Measurements from ENCODE around the gene FOXO3.

DNA sequence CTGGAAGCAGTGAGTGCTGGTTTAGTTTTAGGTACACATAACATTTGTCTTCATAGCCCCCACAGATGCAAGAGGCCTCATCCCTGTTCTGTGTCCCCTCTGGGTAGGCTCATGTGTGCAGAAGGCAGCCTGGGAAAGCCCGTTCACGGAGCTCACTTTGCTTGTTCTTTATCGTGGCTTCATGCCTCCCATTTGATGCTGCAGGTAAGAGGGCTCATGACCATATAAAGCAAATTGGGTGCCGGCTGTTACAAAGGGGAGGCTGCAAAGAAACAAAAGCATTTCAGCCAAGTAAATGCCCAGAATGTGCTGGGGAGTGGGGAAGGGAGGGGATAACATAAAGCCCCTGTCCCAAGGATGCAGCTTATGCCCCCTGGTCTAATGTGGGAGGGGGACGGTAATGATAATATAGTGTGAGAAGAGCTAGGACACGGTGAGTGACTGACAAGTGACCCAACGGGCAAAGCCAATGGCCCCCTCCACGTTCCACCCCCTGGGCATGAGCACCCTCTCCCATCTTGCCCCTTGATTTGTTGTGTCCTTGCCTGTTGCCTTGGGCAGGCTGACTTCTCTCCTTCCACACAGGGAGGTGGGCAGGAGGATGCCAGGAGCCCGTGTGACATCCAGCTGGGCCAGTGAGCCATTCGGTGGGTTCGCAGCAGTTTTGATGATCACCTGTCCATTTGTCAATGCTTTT, 138.0 kb downstream of the FOXO3 start:
- TF ChIP-seq, protein P1, sequence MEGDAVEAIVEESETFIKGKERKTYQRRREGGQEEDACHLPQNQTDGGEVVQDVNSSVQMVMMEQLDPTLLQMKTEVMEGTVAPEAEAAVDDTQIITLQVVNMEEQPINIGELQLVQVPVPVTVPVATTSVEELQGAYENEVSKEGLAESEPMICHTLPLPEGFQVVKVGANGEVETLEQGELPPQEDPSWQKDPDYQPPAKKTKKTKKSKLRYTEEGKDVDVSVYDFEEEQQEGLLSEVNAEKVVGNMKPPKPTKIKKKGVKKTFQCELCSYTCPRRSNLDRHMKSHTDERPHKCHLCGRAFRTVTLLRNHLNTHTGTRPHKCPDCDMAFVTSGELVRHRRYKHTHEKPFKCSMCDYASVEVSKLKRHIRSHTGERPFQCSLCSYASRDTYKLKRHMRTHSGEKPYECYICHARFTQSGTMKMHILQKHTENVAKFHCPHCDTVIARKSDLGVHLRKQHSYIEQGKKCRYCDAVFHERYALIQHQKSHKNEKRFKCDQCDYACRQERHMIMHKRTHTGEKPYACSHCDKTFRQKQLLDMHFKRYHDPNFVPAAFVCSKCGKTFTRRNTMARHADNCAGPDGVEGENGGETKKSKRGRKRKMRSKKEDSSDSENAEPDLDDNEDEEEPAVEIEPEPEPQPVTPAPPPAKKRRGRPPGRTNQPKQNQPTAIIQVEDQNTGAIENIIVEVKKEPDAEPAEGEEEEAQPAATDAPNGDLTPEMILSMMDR (IDR thresholded peaks at IDR 0.05): no peak
- no peak for TF ChIP-seq POLR2A (IDR thresholded peaks at IDR 0.05)

Data from testis (tissue), 2 donors.